GM19397 (cell line): ENCODE results near the gene DENND1A.

Experiments used
- ATAC-seq: cut with Tn5 transposase; IDR thresholded peaks from one replicate; pipeline ENCODE4 v1.9.1; 2021; ENCODE audit warnings: mild to moderate bottlenecking, moderate library complexity; ENCODE audit not compliant: unreplicated experiment

Gene DENND1A

GRCh38 chr9:123511326-123512277, 418.3 kb downstream of the DENND1A start:
- no peak for ATAC-seq

- no peak for ATAC-seq
Measured at GRCh38 chr9:123509646-123510045, 420.3 kb downstream of the DENND1A start.

DNA sequence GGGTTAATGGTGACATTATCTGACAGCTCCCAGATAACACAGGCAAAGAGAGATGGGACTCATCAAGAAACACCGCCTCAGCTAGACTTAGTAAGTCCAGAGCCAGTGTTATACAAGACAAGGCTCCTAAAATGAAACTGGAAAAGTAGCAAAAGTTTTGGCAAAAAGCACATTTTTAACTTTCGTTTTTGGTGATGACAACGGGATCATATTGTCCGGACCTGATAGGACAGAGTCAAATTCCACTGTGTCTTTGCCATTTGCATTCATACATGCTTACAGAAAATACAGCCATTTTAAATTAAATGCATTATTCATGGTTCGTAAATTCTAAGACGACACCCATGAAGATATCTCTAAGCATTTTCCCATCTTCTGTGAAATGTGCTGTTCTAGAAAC, 421.9 kb downstream of the DENND1A start:
- no peak for ATAC-seq

GRCh38 chr9:123505496-123505895, 424.4 kb downstream of the DENND1A start:
- no peak for ATAC-seq

- ATAC-seq = no peak
Measured at GRCh38 chr9:123500336-123500735, 429.6 kb downstream of the DENND1A start.

DNA sequence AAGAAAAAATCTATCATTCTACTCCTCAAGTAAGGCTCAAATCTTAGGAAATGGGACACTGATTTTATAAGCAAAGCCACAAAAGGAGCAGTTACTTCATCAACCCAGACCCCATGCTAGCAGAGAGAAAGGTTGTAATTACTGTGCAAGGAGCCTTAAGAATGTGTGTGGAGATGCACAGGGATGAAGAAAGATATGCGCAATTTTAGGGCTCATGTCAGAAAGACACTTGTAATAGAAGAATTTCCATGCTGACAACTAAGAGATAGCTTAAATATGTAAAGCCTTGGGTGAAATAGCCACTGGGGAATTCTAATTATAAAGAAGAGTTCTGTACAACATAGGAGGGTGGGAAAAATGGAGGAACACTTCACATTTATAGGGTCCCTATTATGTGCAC, 432.1 kb downstream of the DENND1A start:
- ATAC-seq = no peak

DNA sequence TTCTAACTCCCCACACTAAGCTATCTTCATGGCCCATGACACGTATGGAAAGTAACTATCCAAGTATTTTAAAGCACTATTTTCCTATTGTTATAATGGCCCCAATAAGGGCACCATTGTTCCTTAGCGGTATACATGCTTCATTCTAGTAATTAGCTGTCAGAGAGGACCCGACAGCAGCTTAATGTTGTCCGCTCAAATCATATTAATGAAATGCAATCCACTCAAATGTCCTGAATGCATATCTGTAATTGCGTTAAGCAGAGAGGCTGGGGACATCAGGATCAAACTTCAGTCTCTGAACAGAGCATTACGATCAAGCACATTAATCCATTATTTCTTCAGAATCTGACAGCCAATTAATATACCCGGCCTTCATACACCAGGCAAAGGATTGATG, 434.2 kb downstream of the DENND1A start:
- ATAC-seq = no peak

GRCh38 chr9:123493627-123494026, 436.3 kb downstream of the DENND1A start:
- no peak for ATAC-seq

GRCh38 chr9:123490688-123491087, 439.2 kb downstream of the DENND1A start:
- ATAC-seq = no peak

- ATAC-seq = no peak
Measured at GRCh38 chr9:123488722-123489321, 441.1 kb downstream of the DENND1A start.

DNA sequence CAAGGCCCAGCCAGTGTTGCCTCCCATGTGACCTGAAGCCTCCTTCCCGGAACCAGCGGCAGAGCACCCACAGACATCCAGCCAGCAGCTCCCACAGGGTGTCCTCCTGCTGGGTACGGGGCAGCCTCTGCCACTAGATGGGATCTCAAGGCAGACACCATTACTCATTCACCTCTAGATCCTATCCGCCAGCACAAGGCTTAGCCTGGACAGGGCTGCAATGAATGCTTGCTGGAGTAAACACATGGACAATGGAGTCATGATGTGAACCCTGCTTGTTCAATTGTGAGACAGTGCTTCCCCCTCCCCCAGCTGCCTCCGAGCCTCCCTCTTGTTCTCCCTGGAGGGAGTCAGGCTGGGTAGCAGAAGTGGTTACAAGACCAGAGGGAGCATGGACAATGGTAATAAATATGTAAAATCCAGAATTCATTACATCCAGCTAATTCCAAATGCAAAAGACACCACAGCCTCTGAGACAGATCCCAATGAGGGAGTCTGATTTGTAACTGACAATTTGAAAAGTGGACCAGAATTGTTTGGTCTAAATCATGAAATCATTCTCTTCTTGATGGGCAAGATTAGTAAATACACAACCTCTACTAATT, 441.9 kb downstream of the DENND1A start:
- ATAC-seq = no peak

DNA sequence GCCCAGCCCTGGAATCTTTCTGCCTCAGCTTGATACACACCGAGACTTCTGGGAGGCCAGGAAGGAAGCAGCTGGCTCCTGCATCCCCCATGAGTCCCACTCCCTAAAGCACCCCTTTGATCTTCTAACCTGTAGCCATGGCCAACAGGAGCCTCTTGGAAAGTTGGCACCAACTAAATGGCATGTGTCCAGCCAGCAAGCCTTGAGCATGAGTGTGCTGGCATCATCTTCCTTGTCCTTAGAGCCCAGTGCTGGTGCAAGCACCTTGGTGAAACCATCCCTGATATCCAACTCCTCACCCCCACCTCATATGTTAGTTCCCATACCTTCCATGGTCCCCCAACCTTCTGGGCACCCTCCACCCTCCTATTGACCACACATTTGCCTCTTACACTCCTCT, 443.5 kb downstream of the DENND1A start:
- no peak for ATAC-seq

- ATAC-seq = no peak
Measured at GRCh38 chr9:123485216-123485615, 444.7 kb downstream of the DENND1A start.

GRCh38 chr9:123484130-123484529, 445.8 kb downstream of the DENND1A start:
- no peak for ATAC-seq

GRCh38 chr9:123483191-123483803, 446.6 kb downstream of the DENND1A start:
- ATAC-seq = no peak

DNA sequence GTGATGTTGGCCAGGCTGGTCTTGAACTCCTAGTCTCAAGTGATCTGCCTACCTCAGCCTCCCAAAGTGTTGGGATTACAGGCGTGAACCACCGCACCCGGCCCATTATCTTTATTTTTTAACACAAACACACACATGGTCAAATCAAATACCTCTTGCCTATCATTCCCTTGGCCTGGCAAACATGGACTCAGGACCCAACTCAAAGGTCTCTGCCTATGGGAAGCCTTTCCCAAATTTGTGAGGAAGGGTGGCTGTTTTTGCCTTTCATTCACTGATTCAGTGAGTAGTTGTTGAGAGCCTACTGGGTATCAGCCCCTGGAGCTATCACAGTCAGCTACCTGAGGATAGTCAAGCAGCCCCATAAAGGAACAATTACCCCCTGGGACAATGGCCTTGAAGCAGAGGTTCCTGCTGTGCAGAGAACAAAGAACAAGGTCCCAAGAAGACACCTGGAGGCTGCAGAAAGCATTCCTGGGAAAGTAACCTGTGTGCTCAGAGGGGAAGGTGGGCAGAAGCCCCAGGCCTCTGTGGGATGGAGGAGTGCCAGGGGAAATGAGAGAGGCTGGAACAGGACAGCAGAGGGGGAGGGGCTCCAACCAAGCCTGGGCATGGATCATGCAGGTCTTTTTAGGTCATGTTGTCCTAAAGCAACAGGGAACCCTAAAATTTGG, 447.5 kb downstream of the DENND1A start:
- no peak for ATAC-seq

DNA sequence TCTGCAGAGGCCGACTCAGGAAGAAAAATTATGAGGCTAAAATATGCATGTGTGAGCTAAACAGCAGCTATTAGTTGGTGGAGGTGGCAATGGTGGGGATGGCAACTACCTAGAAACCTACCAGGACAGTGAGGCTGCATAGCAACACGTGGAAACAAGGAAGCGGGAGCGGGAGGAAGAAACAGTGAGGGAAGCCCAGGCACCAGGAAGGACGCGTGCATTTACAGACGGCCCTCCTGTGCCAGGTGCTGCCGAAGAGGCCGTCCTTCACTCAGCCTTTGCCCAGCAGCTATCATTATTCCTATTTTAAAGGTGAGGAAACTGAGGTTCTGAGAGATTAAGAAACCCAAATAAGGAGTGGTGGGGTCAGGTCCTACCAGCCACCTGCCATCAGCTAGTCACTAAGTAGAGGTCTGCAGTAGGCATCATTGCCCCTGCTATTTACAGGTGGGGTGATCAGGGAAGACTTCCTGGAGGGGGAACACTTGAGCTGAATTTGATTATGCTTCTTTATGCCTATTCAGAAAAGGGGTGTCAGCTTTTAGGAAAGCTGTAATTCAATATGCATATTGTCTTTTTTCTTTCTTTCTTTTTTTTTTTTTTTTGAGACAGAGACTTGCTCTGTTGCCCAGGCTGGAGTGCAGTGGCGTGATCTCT, 448.6 kb downstream of the DENND1A start:
- ATAC-seq = no peak

DNA sequence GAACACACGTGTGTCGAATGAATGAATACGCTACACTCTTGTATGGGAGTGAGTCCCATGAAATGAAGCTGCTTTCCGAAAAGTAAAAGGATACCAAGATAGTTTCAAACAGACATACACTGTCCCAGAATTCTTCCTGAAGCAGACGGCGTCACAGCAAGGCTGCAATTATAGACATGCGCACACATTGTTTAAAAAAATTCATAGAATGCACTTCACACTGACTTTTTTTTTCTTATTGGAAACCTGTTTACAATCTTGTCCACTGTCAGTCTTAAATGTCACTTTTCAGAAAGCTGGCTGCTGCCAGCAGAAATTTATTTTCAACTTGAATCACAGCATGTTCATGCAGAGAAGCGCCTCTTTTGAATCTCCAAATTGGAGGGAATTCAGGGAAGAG, 449.1 kb downstream of the DENND1A start:
- ATAC-seq = no peak

DNA sequence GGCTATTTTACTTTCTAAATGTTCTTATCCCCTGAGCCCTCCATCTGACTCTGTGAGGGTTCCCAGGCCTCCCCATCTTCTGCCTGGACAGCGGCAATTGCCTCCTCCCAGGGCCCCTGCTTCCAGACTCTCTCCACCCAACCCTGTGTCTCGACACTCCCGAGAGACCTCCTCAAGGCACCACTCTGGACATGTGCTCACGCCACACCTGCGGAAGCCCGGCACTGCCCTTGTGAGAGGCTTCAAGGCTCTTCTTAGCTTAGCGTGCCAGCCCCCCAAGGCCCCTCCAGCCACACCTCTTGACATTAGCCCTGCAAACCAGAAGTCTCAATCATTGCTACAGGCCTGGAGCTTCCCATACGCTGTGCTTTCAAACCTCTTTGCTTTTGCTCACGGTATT, 449.8 kb downstream of the DENND1A start:
- ATAC-seq = no peak

- no peak for ATAC-seq
Measured at GRCh38 chr9:123478967-123479602, 450.8 kb downstream of the DENND1A start.
